22Rv1 (cell line): Measurements from ENCODE around the gene LIMS1.
"Not testable (repeated sequence)": the region's sequence is repeated elsewhere in the genome, so short reads cannot be mapped to it uniquely, and the experiment has no call there.

Experiments
- CTCF ChIP-seq: fragments of 450-650 bp; IDR thresholded peaks from 2 replicates; pipeline ENCODE4 v1.5.1; 2017; ENCODE audit warnings: mild to moderate bottlenecking
- ZFX ChIP-seq: fragments of 450-650 bp; IDR thresholded peaks from 2 replicates; pipeline ENCODE4 v1.6.1; 2017; ENCODE audit warnings: antibody characterized with exemption, borderline replicate concordance

GRCh38 chr2:108670282-108670681 lies 136.0 kb downstream of the LIMS1 start:
- not testable (repeated sequence) for TF ChIP-seq CTCF, ZFX
